ELF-1 (cell line): Measurements from ENCODE around the gene IGSF3.

Experiments
- DNase-seq: peaks from one replicate; pipeline ENCODE4 v3.0.0-alpha.2; 2016; ENCODE audit warnings: low read depth, low spot score

Gene IGSF3

GRCh38 chr1:116686723-116687352 lies 19.3 kb upstream of the IGSF3 start:
- no peak for DNase-seq

DNA sequence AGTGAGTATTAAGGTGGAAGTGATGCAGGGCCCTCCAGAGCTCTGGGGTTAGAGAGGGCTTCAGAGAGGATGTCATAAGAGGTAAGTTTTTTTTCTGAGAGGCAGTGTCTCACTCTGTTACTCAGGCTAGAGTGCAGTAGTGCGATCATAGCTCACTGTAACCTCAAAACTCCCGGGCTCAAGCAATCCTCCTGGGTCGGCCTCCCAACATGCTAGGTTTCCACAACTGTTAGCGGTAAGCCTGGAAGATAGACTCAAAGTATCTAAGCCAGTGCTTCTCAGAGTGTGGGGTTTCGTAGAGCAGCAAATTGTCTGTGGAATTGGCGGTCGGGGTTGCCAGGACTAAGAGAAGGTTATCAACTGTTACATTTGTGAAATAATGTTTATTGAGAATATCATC lies 18.6 kb upstream of the IGSF3 start:
- no peak for DNase-seq

- no peak for DNase-seq
Observed at GRCh38 chr1:116684575-116684974, 17.0 kb upstream of the IGSF3 start.

DNA sequence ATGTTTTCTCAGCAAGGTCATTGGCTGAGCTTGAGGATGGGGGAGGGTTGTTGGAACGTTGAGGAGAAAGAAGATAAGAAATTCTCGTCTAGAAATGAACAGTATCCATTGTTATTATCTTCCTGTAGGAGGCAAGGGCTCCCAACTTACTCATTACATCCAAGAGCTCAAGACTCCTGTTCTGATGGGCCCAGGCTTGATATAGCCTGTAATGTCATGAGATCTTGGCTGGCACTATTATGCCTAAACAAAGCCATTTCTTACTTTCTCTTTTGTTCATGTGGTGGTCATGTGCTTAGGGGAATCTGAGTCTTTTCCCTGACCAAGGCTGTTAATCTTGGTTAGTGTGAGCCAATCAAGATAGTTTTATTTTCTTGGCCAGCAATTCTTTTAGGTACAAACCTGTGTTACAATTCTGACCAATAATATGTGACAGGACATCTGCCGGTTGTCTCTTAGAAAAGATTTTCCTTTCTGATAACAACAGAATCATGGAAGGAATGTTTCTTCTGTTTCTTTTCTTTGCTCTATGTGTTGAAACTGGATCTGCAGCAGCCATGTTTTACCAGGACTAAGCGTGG lies 15.2 kb upstream of the IGSF3 start:
- DNase-seq: no peak

DNA sequence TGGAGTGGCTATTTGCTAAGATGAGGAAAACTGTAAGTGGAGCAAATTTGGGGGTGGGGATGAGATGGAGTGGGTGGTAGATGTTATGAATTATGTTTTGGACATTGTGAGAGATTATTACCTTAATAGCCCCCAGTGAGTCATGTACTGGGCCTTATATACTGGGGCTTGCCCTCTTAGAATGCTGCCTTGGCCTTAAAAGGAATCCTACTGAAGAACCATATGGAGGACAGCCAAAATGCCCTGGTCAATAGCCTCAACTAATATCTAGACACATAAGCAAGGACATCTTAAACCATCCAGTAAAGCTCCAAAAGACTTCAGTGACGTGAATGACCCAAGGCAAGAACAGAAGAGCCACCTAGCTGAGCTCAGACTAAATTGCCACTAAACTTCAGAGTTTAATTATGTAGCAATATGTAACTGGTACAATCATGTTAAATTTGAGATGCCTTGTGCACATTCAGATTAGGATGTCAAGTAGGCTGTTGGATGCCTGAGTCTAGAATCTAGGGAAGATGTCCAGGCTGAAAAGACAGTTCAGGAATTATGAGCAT lies 13.9 kb upstream of the IGSF3 start:
- no peak for DNase-seq

GRCh38 chr1:116680752-116681151 lies 13.2 kb upstream of the IGSF3 start:
- DNase-seq: no peak

- no peak for DNase-seq
Observed at GRCh38 chr1:116679828-116680628, 12.5 kb upstream of the IGSF3 start.

DNA sequence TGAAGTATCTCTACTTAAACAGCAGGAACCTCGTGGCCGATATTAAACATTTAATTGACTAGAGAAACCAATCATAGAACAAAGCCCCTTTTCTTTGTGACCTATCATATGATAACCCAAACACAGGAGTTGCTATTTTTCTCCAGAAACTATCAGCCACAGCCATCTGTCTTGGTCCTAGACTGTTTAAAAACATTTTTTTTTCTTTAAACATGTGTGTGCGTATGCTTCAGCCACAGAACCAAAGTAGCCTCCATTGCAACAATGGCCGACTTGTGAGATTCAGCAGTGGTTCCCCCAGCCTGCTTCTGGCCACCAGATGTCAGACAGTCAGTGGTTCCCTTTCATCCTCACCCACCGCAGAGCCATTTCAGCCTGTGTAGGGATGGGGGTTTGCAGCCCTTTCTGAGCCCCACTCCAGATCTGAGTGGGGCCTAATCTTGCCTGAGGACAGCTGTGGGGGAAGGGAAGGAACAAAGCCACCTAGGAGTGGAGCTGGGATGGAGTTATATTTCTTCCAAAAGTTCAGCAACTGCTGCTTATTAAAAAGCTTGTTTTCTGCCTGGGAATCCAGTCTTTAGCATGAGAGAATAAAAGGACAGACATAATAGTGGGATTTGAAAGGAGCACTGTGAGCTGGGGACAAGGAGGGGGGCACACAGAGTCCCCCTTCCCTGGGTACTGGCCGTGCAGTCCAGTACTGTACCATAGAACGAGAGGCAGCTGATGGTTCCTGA lies 11.7 kb upstream of the IGSF3 start:
- DNase-seq: no peak

DNA sequence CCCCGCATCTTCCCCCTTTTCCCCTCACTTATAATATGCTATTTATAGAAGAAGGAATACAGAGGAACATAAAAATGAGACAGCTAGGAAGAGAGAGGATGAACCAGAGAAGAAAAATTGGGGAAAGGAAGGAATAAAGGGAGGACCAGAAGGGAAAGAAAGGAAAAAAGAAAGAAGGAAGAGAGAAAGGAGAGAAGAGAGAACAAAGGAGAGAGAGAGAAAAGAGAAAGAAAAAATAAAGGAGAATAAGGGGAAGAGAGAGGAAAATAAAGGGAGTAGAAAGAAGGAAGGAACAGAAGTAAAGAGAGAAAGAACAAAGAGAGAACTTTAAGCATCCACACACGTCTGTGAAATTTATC lies 11.2 kb upstream of the IGSF3 start:
- no peak for DNase-seq

DNA sequence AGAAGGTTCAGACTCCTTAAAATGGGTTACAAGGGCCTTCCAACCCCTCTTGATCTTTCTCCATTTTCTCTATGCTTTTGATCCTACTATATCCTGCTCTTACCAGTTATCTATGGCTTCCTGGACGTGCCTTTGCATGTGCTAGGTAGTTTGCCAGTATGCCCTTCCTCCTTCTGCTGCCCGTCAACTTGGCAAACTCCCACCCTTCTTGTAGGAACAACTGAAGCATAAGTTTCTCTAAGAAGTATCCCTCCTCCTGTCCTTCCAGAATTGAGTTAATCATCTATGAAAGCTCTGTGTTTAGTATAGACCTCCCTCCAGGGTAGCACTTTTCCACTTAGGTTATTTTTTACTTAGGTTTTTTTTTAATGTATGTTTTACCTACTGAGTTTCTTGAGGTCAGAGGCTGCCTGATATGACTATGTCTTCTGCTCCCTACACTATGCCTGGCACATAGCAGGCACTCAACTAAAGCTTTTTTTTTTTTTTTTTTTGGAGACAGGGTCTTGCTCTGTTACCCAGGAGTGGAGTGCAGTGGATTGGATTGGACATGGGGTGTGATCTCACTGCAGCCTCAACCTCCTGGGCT lies 10.0 kb upstream of the IGSF3 start:
- DNase-seq: no peak

DNA sequence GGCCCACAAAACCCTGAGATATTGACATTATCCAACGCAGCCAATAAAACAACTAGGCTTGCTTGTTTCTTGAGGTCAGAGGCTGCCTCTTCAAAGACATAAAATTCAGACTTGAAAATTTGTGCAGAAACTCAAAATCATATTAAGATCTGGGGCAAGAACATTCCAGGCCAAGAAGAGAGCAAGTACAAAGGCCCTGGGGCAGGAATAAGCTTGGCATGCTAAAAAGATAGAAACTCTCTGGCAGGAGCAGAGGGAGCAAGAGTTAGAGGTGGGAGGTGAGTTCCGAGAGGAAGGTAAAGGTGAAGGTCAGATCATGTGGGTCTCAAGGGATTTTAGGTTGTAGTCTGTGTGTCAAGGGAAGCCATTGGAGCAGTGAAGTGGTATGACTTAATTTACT lies 8.8 kb upstream of the IGSF3 start:
- DNase-seq: no peak

GRCh38 chr1:116674751-116675150 lies 7.2 kb upstream of the IGSF3 start:
- DNase-seq: no peak

DNA sequence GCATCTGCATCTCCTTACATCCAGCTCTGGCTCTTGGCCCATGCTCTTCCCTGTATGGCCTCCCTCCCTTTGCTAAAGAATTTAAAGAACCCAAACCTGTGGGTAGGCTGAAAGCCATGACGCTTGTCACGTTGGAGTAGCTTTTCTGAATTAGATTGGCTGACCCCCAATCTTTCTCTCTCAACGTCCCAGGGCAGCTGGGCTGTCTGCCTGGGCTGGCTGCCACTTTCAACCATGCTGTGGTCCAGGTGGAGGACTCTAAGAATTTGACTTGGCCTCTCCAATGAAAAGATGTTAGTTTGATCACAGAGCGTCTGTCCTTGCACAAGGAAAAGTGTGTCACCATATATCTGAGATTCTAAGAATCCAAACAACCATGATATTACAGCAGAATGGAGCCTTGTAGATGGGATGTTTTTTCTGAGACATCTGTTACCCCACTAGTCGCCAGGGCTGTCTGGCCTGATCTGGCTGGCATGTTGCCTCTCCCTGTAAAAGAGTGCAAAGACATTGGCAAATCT lies 6.5 kb upstream of the IGSF3 start:
- DNase-seq: no peak

GRCh38 chr1:116671912-116672311 lies 4.4 kb upstream of the IGSF3 start:
- DNase-seq: no peak

DNA sequence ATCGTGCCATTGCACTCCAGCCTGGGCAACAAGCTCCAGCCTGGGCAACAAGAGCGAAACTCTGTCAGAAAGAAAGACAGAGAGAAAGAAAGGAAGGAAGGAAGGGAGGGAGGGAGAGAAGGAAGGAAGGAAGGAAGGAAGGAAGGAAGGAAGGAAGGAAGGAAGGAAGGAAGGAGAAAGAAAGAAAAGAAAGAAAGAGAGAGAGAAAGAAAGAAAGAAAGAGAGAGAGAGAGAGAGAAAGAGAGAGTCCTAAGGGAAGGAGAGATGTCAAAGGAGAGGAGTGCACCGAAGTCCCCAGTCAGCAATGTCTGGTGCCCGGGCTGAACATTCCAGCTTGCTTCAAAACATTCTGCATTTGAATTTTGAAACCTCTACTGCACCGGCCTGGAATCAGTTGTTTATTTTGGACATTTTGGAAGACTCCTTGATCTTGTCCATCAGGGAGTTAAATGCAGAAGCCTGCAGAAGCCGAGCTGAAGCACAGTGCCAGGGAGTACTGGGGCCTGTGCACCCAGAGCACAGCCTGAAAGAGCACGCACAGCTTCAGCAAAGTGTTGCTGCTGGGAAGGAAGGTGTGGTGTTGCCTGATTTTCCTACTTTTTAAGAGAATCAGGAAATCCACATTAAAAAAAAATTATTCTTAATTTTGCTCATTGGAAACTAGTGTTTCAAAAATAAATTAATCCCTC lies 3.7 kb upstream of the IGSF3 start:
- no peak for DNase-seq

GRCh38 chr1:116668277-116668676 lies 744 bp upstream of the IGSF3 start:
- DNase-seq: no peak

DNA sequence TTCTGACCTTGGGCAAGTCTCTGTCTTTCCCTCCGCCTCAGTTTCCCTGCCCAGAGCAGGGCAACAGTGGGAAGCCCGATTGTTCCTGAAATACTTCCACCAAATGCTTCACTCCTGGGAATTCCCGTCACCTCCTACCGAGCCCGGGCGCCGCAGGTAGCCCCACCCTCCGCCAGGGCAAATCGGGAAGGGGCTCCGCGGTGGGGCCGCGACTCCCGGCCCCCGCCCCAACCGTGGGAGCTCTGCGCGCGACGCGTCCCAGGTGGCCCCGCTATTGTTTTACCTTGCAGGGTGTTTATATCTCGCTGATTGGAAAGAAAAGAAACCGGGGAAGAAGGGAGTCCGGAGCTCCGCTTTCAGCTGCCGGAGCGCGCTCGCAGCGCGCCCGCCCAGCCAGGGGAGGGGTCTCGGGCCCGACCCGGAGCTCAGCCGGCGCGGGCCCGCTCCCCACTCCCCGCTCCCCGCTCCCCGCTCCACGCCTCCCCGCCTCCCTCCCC lies 407 bp downstream of the IGSF3 start:
- DNase-seq: peak; percentile 62

DNA sequence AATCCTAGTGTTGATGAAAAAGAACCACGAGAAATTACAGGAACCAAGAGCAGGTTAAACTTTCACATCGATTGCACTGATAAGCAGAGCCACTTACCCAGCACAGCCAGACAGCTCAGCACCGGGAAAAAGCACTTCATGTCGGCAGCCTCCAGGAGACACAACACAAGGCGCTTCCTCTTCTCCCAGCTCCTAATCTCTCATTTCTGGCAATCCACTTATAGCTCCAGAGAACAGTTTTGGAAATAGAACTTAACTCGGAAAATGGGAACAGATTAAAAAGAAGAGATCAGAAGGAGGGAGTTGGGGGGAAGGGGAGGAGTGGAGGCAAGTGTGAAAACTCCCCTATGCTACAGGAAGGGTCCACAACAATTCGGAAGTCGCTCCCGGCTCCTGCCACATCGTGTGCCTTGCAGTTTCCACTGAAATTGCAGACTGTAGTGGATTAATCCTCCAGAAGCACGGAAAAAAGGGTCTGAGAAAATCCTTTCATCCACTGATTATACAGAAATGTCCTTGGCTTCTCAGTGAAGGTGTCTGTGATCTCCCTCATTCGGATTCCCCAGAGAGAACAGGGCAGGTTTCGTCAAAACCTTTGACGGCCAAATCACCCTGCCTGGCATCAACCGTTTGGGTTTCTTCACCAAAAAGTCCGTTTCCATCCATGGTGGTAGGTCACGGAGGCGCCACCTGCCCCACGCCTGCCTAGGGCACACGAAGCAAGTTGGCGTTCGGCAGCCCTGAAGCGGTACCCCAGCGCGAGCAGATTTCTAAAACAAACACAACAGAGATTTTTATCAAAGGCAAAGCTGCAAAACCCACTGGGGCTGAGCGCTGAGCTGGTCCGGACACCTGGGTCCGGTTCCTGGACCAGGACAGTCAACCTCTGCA lies 1.1 kb downstream of the IGSF3 start:
- DNase-seq: no peak

DNA sequence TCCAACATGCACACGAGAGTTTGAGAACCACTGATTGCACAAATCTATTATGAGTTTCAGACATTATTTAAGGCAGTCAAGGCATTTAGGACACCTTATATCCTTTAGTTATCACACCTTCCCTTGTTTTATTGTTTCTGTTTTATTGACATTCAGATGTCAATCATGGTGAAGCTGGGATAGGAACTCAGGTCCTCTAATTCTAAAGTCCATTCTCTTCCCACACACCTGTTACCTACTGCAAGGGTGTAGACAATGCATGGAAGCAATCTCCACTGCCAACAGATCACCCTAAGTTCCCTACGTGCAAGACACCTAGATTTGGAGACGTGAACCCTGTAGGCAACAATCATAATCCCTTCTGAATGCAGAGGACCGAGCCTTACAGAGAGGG lies 2.6 kb downstream of the IGSF3 start:
- no peak for DNase-seq
